Articular chondrocyte of knee joint (primary cell): Measurements from ENCODE around the gene EIF4G3. TPM values are rescaled to one million over a fixed set of nuclear protein-coding genes. Genes with fewer than 3 reads are reported as not detected.
A peak's percentile ranks its signal among the peaks of the same experiment; 100 is the strongest.

Experiments used
- small RNA-seq: library from RNA; depleted of rRNA; stranded (forward); fragments of <200 nt; gene quantifications from one replicate; pipeline ENCODE3, GENCODE V24; 2012
- total RNA-seq: library from RNA; depleted of rRNA; stranded (reverse); fragments of >200 nt; gene quantifications from 2 replicates; pipeline ENCODE4 v1.2.3, GENCODE V29; 2012

EIF4G3 gene
- total RNA-seq, result 63.1 and 65.5 TPM in 2 replicates

GRCh38 chr1:21176586-21177555 lies at the start of gene EIF4G3:
Gene EIF4G3 (minus strand): TSS chr1:21176897. CDS start chr1:21002742, 174,155 bp downstream.

GRCh38 chr1:20787029-20787839 lies 389.5 kb downstream of the EIF4G3 start, which contains the start of gene HP1BP3:
Gene HP1BP3 (minus strand): TSS chr1:20787307. CDS start chr1:20780440, 6,867 bp downstream.

Small RNA genes lying within 50 kb of the gene (small RNA-seq; reads per million reads assigned to genes)
- gene AL627311.1 (not detected), gene MIR1256 (1.4 reads per million, percentile 60 among the genes with 10 or more reads in this experiment), gene RNU7-200P (not detected)

Other genes with a start within 250 kb of the EIF4G3 start
- gene ECE1, start 113.6 kb upstream of the EIF4G3 start, total RNA-seq, result 46.0 and 53.3 TPM in 2 replicates